Epithelial cell of esophagus (primary cell): ENCODE data around the gene IL1RL1.
"Not testable (repeated sequence)": the region's sequence is repeated elsewhere in the genome, so short reads cannot be mapped to it uniquely, and the experiment has no call there.

Source experiments
- DNase-seq: peaks from one replicate; pipeline ENCODE4 v3.0.0; 2010; ENCODE audit warnings: low read depth
- H3K4me3 ChIP-seq: 2 replicates; pipeline ENCODE4 v1.5.1; 2011; ENCODE audit warnings: mild to moderate bottlenecking, low read length, control low read depth
- TF ChIP-seq, protein P1 (sequence below): IDR thresholded peaks from 2 replicates; pipeline ENCODE4 v1.5.1; 2011; ENCODE audit warnings: low read depth, mild to moderate bottlenecking, low read length, control low read depth, inconsistent platforms; ENCODE audit not compliant: insufficient read depth; ENCODE audit errors: missing control alignments

IL1RL1 gene

DNA sequence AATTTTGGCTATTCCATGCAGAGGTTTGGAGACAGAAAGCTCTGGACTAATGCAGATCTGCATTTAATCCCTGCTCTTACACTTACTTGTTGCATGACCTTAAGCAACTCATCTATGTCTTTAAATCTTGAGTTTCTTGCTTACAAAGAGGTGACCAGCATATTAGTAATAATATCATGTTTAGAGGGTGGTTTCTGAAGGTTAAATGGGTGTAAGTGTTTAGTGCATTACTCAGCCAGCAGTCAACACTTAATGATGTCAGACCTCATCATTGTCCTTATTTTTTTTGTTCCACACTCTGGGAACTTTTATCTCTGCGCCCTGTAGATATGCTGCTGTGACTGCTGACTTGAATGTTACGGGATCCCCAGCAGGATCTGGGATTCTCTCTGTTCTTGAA, 1.7 kb downstream of the IL1RL1 start:
- TF ChIP-seq, protein P1, sequence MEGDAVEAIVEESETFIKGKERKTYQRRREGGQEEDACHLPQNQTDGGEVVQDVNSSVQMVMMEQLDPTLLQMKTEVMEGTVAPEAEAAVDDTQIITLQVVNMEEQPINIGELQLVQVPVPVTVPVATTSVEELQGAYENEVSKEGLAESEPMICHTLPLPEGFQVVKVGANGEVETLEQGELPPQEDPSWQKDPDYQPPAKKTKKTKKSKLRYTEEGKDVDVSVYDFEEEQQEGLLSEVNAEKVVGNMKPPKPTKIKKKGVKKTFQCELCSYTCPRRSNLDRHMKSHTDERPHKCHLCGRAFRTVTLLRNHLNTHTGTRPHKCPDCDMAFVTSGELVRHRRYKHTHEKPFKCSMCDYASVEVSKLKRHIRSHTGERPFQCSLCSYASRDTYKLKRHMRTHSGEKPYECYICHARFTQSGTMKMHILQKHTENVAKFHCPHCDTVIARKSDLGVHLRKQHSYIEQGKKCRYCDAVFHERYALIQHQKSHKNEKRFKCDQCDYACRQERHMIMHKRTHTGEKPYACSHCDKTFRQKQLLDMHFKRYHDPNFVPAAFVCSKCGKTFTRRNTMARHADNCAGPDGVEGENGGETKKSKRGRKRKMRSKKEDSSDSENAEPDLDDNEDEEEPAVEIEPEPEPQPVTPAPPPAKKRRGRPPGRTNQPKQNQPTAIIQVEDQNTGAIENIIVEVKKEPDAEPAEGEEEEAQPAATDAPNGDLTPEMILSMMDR: no peak
- peak; percentile 91 for DNase-seq
- H3K4me3 ChIP-seq: no peak overlapping the region

GRCh38 chr2:102313471-102313870, 2.1 kb downstream of the IL1RL1 start:
- no peak overlapping the region for H3K4me3 ChIP-seq
- TF ChIP-seq, protein P1: no peak
- DNase-seq: no peak

DNA sequence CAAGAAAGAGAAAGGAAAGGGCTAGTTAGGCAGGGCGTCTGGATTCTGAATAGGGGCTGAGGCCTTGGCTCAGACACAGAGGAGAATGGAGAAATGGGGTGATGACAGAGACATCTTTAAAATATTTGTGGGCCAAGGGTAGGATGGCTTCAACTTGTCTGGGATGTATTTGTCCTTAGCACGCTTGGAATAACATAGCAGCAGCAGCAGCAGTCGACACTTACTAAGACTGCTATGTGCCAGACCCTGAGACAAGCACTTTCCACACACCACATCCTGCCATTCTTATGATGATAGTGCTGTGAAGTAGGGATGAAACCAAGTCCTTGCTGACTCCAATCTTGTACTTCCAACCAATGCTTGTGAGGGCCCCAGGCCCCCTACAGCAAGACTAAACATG, 2.6 kb downstream of the IL1RL1 start:
- peak; percentile 25 for DNase-seq
- TF ChIP-seq, protein P1: no peak
- no peak overlapping the region for H3K4me3 ChIP-seq

GRCh38 chr2:102315921-102316320, 4.6 kb downstream of the IL1RL1 start:
- no peak overlapping the region for H3K4me3 ChIP-seq

DNA sequence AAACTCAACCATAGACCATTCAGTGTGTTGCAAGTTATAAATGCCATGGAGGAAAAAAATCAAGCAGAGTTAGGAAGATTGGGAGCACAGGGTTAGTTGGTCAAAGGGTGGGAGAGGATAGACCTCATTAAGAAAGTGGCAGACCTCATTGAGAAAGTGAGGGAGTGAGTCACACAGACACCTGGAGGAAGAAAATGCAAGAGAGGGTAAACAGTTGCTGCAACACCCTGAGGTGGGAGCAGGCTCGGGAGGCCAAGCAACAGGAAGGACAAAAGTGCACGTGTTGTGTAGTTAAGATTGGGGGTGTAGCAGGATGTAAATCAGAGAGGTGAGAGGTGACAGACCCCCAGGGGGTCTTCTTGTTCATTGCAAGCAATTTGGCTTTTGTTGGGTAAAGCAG, 6.4 kb downstream of the IL1RL1 start:
- H3K4me3 ChIP-seq: no peak overlapping the region
- peak; percentile 88 for DNase-seq
- TF ChIP-seq, protein P1: no peak

More at GRCh38 chr2:102315921-102316320, 4.6 kb downstream of the IL1RL1 start:
- TF ChIP-seq, protein P1: no peak
- no peak for DNase-seq

DNA sequence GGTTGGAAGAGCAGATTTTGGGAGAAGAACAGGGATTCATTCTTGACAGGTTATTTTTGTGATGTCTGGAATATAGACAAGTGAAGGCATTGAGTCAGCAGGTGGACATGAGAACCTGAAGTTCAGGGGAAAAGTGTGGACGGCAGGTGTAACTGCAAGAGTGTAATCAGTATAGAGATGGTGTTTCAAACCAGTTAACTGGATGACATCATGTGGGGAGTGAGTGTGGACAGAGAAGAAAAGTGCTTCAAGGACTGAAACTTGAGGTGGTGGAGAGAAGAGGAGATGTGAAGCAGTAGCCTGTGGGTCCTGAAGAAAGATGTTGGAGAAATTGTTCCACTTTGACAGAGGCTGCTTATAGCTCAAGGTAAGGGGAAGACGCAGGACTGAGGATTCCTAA, 7.1 kb downstream of the IL1RL1 start:
- H3K4me3 ChIP-seq: no peak overlapping the region
- DNase-seq: no peak
- TF ChIP-seq, protein P1: no peak

DNA sequence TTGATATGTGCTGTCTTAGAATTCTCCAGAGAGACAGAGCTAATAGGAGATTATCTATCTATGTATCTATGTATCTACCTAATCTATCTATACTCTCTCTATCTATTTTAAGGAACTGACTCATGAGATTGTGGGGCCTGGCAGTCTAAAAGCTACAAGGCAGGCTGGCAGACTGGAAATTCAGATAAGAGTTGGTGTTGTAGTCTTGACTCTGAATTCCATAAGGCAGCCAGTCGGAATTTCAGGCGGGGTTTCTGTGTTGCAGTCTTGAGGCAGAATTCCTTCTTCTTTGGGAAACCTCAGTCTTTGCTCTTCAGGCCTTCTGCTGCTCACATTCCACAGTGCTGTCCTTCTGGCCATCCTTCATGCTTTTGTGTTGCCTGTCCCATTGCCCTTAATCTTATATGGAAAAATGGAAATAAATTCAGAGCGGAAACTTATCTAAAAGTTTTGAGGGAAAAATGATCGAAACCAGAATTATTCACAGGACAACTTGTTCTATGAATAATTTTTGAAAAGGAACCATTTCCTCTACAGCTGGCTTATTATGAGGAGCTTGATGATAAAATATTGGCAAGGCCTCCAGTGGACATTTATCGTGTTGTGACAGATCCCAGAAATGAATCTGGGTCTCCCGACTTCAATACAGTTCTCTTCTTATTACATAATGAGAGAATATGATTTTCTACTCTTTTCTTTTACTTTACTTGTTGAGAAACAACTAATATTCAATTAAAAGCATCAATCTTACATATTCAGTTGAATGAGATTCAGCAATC, 10.8 kb downstream of the IL1RL1 start:
- no peak overlapping the region for H3K4me3 ChIP-seq
- TF ChIP-seq, protein P1: no peak
- no peak for DNase-seq

DNA sequence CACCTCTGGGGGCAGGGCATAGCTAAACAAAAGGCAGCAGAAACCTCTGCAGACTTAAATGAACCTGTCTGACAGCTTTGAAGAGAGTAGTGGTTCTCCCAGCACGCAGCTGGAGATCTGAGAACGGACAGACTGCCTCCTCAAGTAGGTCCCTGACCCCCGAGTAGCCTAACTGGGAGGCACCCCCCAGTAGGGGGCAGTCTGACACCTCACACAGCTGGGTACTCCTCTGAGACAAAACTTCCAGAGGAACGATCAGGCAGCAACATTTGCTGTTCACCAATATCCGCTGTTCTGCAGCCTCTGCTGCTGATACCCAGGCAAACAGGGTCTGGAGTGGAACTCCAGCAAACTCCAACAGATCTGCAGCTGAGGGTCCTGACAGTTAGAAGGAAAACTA, 13.6 kb downstream of the IL1RL1 start:
- not testable (repeated sequence) for H3K4me3 ChIP-seq, DNase-seq
